IMR-90 (cell line): ENCODE data around the gene TUBG2. TPM values are rescaled to one million over a fixed set of nuclear protein-coding genes. Genes with fewer than 3 reads are reported as not detected.

Experiments used
- ATAC-seq: fragments of 200-7000 bp; cut with Tn5 transposase; 2 replicates; pipeline ENCODE4 v1.9.1; 2020; ENCODE audit warnings: low read depth, mild to moderate bottlenecking, moderate library complexity
- BruUV-seq: library from RNA; stranded (reverse); fragments of 400-500 nt; replicated peaks from 2 replicates; lab custom pipeline; 2021; lab: Mats Ljungman, UMichigan
- CTCF ChIA-PET: fragments of 300-600 bp; formaldehyde crosslinking; extraction: SDS; loops from one replicate; lab custom pipeline; 2021; ENCODE audit warnings: antibody characterized with exemption; lab: Yijun Ruan, JAX
- POLR2A ChIA-PET: fragments of 300-600 bp; sonication (Branson Sonifier 250); formaldehyde crosslinking; loops from one replicate; lab custom pipeline; 2022; ENCODE audit warnings: antibody characterized with exemption; ENCODE audit not compliant: unreplicated experiment; lab: Charles Lee
- DNase-seq: peaks from one replicate; pipeline ENCODE4 v3.0.0; 2013
- H2AFZ ChIP-seq: replicated peaks from 2 replicates; pipeline ENCODE3; 2013; ENCODE audit warnings: low read length, mild to moderate bottlenecking; ENCODE audit not compliant: poor library complexity
- H2AK5ac ChIP-seq: 2 replicates; pipeline ENCODE4 v1.6.1; 2013; ENCODE audit warnings: low read depth, low read length, inconsistent platforms
- H2AK9ac ChIP-seq: replicated peaks from 2 replicates; pipeline ENCODE3; 2013; ENCODE audit warnings: mild to moderate bottlenecking, low read depth, low read length, moderate library complexity; ENCODE audit not compliant: poor library complexity
- H2BK120ac ChIP-seq: 2 replicates; pipeline ENCODE4 v1.6.1; 2013; ENCODE audit warnings: low read depth, low read length, inconsistent platforms
- H2BK15ac ChIP-seq: 3 replicates; pipeline ENCODE4 v1.6.1; 2013; ENCODE audit warnings: low read depth, low read length, inconsistent platforms
- H2BK20ac ChIP-seq: 2 replicates; pipeline ENCODE4 v1.6.1; 2013; ENCODE audit warnings: low read depth, mild to moderate bottlenecking, inconsistent platforms, low read length, moderate library complexity
- H2BK5ac ChIP-seq: 2 replicates; pipeline ENCODE4 v1.6.1; 2013; ENCODE audit warnings: mild to moderate bottlenecking, low read depth, low read length, inconsistent platforms; ENCODE audit not compliant: poor library complexity, severe bottlenecking
- H3K14ac ChIP-seq: replicated peaks from 2 replicates; pipeline ENCODE4 v1.6.1; 2013; ENCODE audit warnings: low read depth, low read length, inconsistent platforms
- H3K18ac ChIP-seq: 2 replicates; pipeline ENCODE4 v1.6.1; 2013; ENCODE audit warnings: low read depth, low read length, control low read depth
- H3K23ac ChIP-seq: 2 replicates; pipeline ENCODE4 v1.6.1; 2013; ENCODE audit warnings: low read depth, low read length, inconsistent platforms
- H3K27ac ChIP-seq: 2 replicates; pipeline ENCODE4 v1.5.1; 2013; ENCODE audit warnings: mild to moderate bottlenecking, control low read depth, low read length; ENCODE audit not compliant: insufficient read depth
- H3K27me3 ChIP-seq: 2 replicates; pipeline ENCODE4 v1.6.1; 2013; ENCODE audit warnings: low read length; ENCODE audit not compliant: control insufficient read depth, insufficient read depth
- H3K36me3 ChIP-seq: 2 replicates; pipeline ENCODE4 v1.6.1; 2013; ENCODE audit warnings: low read length, mixed read lengths; ENCODE audit not compliant: control insufficient read depth, insufficient read depth
- H3K4ac ChIP-seq: 2 replicates; pipeline ENCODE4 v1.6.1; 2013; ENCODE audit warnings: low read depth, low read length, inconsistent platforms
- H3K4me1 ChIP-seq: 2 replicates; pipeline ENCODE4 v1.6.1; 2013; ENCODE audit warnings: low read length, mixed read lengths; ENCODE audit not compliant: control insufficient read depth, insufficient read depth
- H3K4me2 ChIP-seq: 2 replicates; pipeline ENCODE4 v1.6.1; 2013; ENCODE audit warnings: low read depth, mild to moderate bottlenecking, control low read depth, low read length, moderate library complexity
- H3K4me3 ChIP-seq: 2 replicates; pipeline ENCODE4 v1.5.1; 2013; ENCODE audit warnings: low read depth, mild to moderate bottlenecking, control low read depth, low read length, moderate library complexity; ENCODE audit not compliant: insufficient read depth
- H3K56ac ChIP-seq: 2 replicates; pipeline ENCODE4 v1.6.1; 2013; ENCODE audit warnings: low read length, inconsistent platforms; ENCODE audit not compliant: insufficient read depth; ENCODE audit errors: extremely low read depth
- H3K79me1 ChIP-seq, 2 experiments: 2 replicates each; pipeline ENCODE4 v1.6.1; 2013; ENCODE audit warnings: low read length in 2 of 2, inconsistent platforms in 1 of 2, low read depth in 1 of 2
- H3K9ac ChIP-seq: 2 replicates; pipeline ENCODE4 v1.6.1; 2013; ENCODE audit warnings: low read depth, low read length, control low read depth
- H3K9me1 ChIP-seq: 2 replicates; pipeline ENCODE4 v1.6.1; 2013; ENCODE audit warnings: low read length, inconsistent platforms; ENCODE audit not compliant: insufficient read depth
- H3K9me3 ChIP-seq: 2 replicates; pipeline ENCODE4 v1.6.1; 2013; ENCODE audit warnings: low read length; ENCODE audit not compliant: control insufficient read depth, insufficient read depth
- H4K20me1 ChIP-seq: 2 replicates; pipeline ENCODE4 v1.6.1; 2013; ENCODE audit warnings: low read length, inconsistent platforms; ENCODE audit not compliant: insufficient read depth
- H4K5ac ChIP-seq: 2 replicates; pipeline ENCODE4 v1.6.1; 2013; ENCODE audit warnings: mild to moderate bottlenecking, low read depth, low read length, control low read depth
- H4K8ac ChIP-seq, 2 experiments: 2 replicates each; pipeline ENCODE4 v1.6.1; 2013; ENCODE audit warnings: low read depth in 2 of 2, low read length in 2 of 2, control low read depth in 1 of 2, inconsistent platforms in 1 of 2
- H4K91ac ChIP-seq: 2 replicates; pipeline ENCODE4 v1.6.1; 2013; ENCODE audit warnings: low read depth, low read length, inconsistent platforms; ENCODE audit not compliant: insufficient read depth
- BHLHE40 ChIP-seq: fragments of 150-350 bp; IDR thresholded peaks from 2 replicates; pipeline ENCODE4 v1.6.1; 2016; ENCODE audit warnings: mild to moderate bottlenecking, low read depth, low read length
- CEBPB ChIP-seq: IDR thresholded peaks from 2 replicates; pipeline ENCODE4 v1.6.1; 2012; ENCODE audit warnings: low read depth, low read length, improper control_type of control experiment
- CHD1 ChIP-seq: IDR thresholded peaks from 2 replicates; pipeline ENCODE4 v1.6.1; 2012; ENCODE audit warnings: low read depth, low read length, improper control_type of control experiment
- CTCF ChIP-seq: conservative IDR thresholded peaks from 2 replicates; pipeline ENCODE4 v1.5.1; 2012; ENCODE audit warnings: mild to moderate bottlenecking, low read depth, low read length, improper control_type of control experiment
- ELK1 ChIP-seq: fragments of 150-350 bp; IDR thresholded peaks from 2 replicates; pipeline ENCODE4 v1.6.1; 2016; ENCODE audit warnings: low read depth, mild to moderate bottlenecking, low read length, moderate library complexity, borderline replicate concordance
- FOS ChIP-seq: fragments of 150-350 bp; IDR thresholded peaks from 2 replicates; pipeline ENCODE4 v1.6.1; 2016; ENCODE audit warnings: low read depth, low read length
- MAFK ChIP-seq: IDR thresholded peaks from 2 replicates; pipeline ENCODE4 v1.6.1; 2012; ENCODE audit warnings: low read depth, low read length, improper control_type of control experiment
- MAZ ChIP-seq: IDR thresholded peaks from 2 replicates; pipeline ENCODE4 v1.6.1; 2012; ENCODE audit warnings: low read depth, mild to moderate bottlenecking, low read length, improper control_type of control experiment, moderate library complexity, borderline replicate concordance
- MXI1 ChIP-seq: IDR thresholded peaks from 2 replicates; pipeline ENCODE4 v1.6.1; 2012; ENCODE audit warnings: low read depth, mild to moderate bottlenecking, low read length, moderate library complexity, borderline replicate concordance
- NFE2L2 ChIP-seq: fragments of 150-350 bp; IDR thresholded peaks from 2 replicates; pipeline ENCODE4 v1.6.1; 2016; ENCODE audit warnings: low read depth, mild to moderate bottlenecking, low read length
- POLR2A ChIP-seq: IDR thresholded peaks from 2 replicates; pipeline ENCODE4 v1.6.1; 2012; ENCODE audit warnings: mild to moderate bottlenecking, low read depth, low read length
- RAD21 ChIP-seq: IDR thresholded peaks from 2 replicates; pipeline ENCODE4 v1.6.1; 2012; ENCODE audit warnings: low read length, improper control_type of control experiment
- RCOR1 ChIP-seq: IDR thresholded peaks from 2 replicates; pipeline ENCODE4 v1.6.1; 2012; ENCODE audit warnings: mild to moderate bottlenecking, low read length, improper control_type of control experiment; ENCODE audit not compliant: insufficient replicate concordance
- RFX5 ChIP-seq: IDR thresholded peaks from 2 replicates; pipeline ENCODE4 v1.8.0; 2012; ENCODE audit warnings: low read depth, mild to moderate bottlenecking, low read length, moderate library complexity
- SMC3 ChIP-seq: fragments of 150-350 bp; IDR thresholded peaks from 2 replicates; pipeline ENCODE4 v1.6.1; 2016; ENCODE audit warnings: low read depth, mild to moderate bottlenecking, antibody characterized with exemption, low read length, moderate library complexity
- whole genome bisulfite sequencing, 2 experiments: methylation state at CpG; one replicate each; pipeline versions ENCODE4 v1.1.5 to v1.1.7; 2013; ENCODE audit warnings: missing lambda C conversion rate in 2 of 2; ENCODE audit not compliant: insufficient read length in 1 of 2; ENCODE audit errors: extremely low coverage in 2 of 2; 5-methylcytosine and 5-hydroxymethylcytosine counted together
- dilution Hi-C: fragments of 300-500 bp; cut with HindIII; formaldehyde crosslinking; loops from one replicate; pipeline ENCODE4 v1.14.3; 2018; ENCODE audit warnings: low sequenced_read_pairs; ENCODE audit not compliant: unreplicated experiment
- in situ Hi-C: fragments of 300-500 bp; cut with MboI; formaldehyde crosslinking; loops from 3 replicates; pipeline ENCODE4 v1.14.3; 2019; ENCODE audit warnings: low sequenced_read_pairs, inconsistent platforms, mixed read lengths
- intact Hi-C: fragments of 100-400 bp; cut with micrococcal nuclease; formaldehyde crosslinking; loops from 2 replicates; pipeline ENCODE4 v1.10.0; 2022
- polyA plus RNA-seq, 3 experiments: library from polyadenylated mRNA; depleted of rRNA; stranded (reverse); fragments of >200 nt; gene quantifications; 2 replicates each; pipeline ENCODE4 v1.2.3, GENCODE V29; 2012; ENCODE audit warnings: low replicate concordance in 1 of 3
- total RNA-seq: library from RNA; depleted of rRNA; stranded (reverse); fragments of >200 nt; gene quantifications from 2 replicates; pipeline ENCODE4 v1.2.3, GENCODE V29; 2012
- TF ChIP-seq, protein P1 (sequence below): fragments of 150-350 bp; IDR thresholded peaks from 2 replicates; pipeline ENCODE4 v1.6.1; 2017; ENCODE audit warnings: mild to moderate bottlenecking, antibody characterized with exemption, low read length, low read depth

The TUBG2 gene
- total and polyA plus RNA-seq, 2 of the 4 experiments (the other 2 are of a cell fraction): 3.6 to 24.6 TPM

DNA sequence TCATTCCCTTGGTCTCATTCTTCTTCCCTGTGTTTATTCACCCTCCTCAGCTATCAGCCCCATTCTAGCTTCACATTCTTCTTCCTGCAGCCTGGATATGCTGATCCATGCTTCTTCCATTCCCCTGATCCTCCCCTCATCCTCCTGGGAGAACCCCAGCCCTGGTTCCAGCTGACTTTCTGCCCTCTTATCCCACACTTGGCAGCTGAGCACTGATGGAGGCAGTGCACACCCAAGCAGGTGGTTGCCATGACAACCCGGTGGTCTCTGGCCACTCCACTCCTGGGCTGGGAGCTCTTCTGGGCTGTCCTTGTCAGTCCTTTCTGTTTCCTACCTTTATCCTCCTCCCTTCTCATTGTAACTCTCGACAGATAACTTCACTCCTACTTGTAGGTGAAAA is 16.7 kb upstream of the TUBG2 start:
- Histone ChIP-seq H3K27ac (no peak overlapping the region), H3K9me1 (no peaks in the 10 kb centered on the region; the same call in 1 of the 2 replicates), H3K56ac (no peak overlapping the region), H3K14ac (no peak overlapping the region), H4K91ac (no peak overlapping the region), H2AFZ (no peak overlapping the region), H2BK20ac (no peak overlapping the region), H3K27me3 (peaks cover 46% of the 10 kb centered on the region), H2AK9ac (no peak overlapping the region), H3K23ac (peak overlapping the region; percentile 2; the same call in 1 of the 2 replicates), H3K79me1 (no peaks in the 10 kb centered on the region), H3K9me3 (no peaks in the 10 kb centered on the region), H3K4me2 (no peak overlapping the region), H2BK120ac (no peak overlapping the region), H3K4ac (no peak overlapping the region), H2BK15ac (no peak overlapping the region), H3K18ac (no peak overlapping the region), H4K8ac (no peak overlapping the region), H4K5ac (no peak overlapping the region), H3K4me1 (no peaks in the 10 kb centered on the region), H3K36me3 (no peaks in the 10 kb centered on the region), H2AK5ac (no peak overlapping the region), H3K4me3 (no peak overlapping the region), H2BK5ac (no peak overlapping the region), H3K9ac (no peak overlapping the region), H4K20me1 (no peaks in the 10 kb centered on the region)
- CTCF ChIA-PET: no interaction called here
- DNase-seq (no peak), ATAC-seq (no peak)
- no TSS peak for BruUV-seq
- dilution Hi-C loops (no loop called here), intact Hi-C loops (no loop called here), in situ Hi-C loops (no loop called here)
- POLR2A ChIA-PET: no interaction called here
- TF ChIP-seq FOS (no peak), RAD21 (no peak), CEBPB (no peak), MAFK (no peak), SMC3 (no peak), NFE2L2 (no peak), ELK1 (no peak), MAZ (no peak), RFX5 (no peak), POLR2A (no peak), CHD1 (no peak), RCOR1 (no peak), MXI1 (no peak), BHLHE40 (no peak), CTCF (no peak)
- TF ChIP-seq, protein P1, sequence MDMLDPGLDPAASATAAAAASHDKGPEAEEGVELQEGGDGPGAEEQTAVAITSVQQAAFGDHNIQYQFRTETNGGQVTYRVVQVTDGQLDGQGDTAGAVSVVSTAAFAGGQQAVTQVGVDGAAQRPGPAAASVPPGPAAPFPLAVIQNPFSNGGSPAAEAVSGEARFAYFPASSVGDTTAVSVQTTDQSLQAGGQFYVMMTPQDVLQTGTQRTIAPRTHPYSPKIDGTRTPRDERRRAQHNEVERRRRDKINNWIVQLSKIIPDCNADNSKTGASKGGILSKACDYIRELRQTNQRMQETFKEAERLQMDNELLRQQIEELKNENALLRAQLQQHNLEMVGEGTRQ: no peak
- whole genome bisulfite sequencing, 2 experiments: 17% methylated on average over 1 of the region's 2 CpGs; no CpG with 5 or more reads in 1 of the 2 experiments
